Mucosa of descending colon (tissue), 3 donors: ENCODE data around the gene CARD14. TPM values are rescaled to one million over a fixed set of nuclear protein-coding genes. Genes with fewer than 3 reads are reported as not detected.
A peak's percentile ranks its signal among the peaks of the same experiment; 100 is the strongest.

Experiments used
- ATAC-seq: fragments of 200-7000 bp; cut with Tn5 transposase; one replicate; pipeline ENCODE4 v1.9.1; 2020; ENCODE audit warnings: mild to moderate bottlenecking, moderate library complexity
- DNase-seq, 3 donors: peaks; one replicate each; pipeline ENCODE4 v3.0.0-alpha.2; 2020
- H3K36me3 ChIP-seq: fragments of 200-600 bp; one replicate; pipeline ENCODE4 v1.8.0; 2021; ENCODE audit warnings: low read depth, mild to moderate bottlenecking
- H3K4me1 ChIP-seq: fragments of 200-600 bp; one replicate; pipeline ENCODE4 v1.8.0; 2021; ENCODE audit warnings: low read depth, mild to moderate bottlenecking
- H3K4me3 ChIP-seq: fragments of 200-600 bp; one replicate; pipeline ENCODE4 v1.8.0; 2021; ENCODE audit warnings: mild to moderate bottlenecking
- H3K9me3 ChIP-seq: fragments of 200-600 bp; one replicate; pipeline ENCODE4 v1.8.0; 2021; ENCODE audit warnings: mild to moderate bottlenecking
- CTCF ChIP-seq: fragments of 200-600 bp; IDR thresholded peaks from one replicate; pipeline ENCODE4 v1.8.0; 2022; ENCODE audit warnings: antibody characterized with exemption, mild to moderate bottlenecking
- intact Hi-C, 2 donors: fragments of 100-400 bp; cut with DNase I in 1 of 2; cut with micrococcal nuclease in 1 of 2; formaldehyde crosslinking; loops; one replicate each; pipeline versions ENCODE4 v1.11.0 to v1.11.1; 2022; cut with DNase I, micrococcal nuclease
- long read RNA-seq, 2 donors: library from polyadenylated mRNA; unstranded; transcript quantifications; one replicate each; pipeline ENCODE4 v2.0.0, GENCODE V29; 2019 to 2021
- total RNA-seq, 3 donors: library from RNA; stranded (reverse); fragmentation: NEBNext Ultra II Directional in 2 of 3; extraction: Animal tissue kit (Norgen Biotek cat#: 25700) in 2 of 3; gene quantifications; one replicate each; pipeline versions ENCODE4 v1.2.1 to v1.2.4, GENCODE V29; 2021 to 2023
- donor health status: DM: no; HTN: no; CAD: no; lungs with moderate emphysema.
- donor health status: DM: no; HTN: no; CAD: no.
- donor health status: DM: no; HTN: yes; CAD: no.

Gene CARD14
- total RNA-seq = 1 to 10 TPM in 2 of 3 donors, under 1 TPM in 1; 0.38 to 2.4 (median 1.4) TPM
- long read RNA-seq, donor 1, partial matches to known transcripts = 0 of 8 reads
- long read RNA-seq, donor 1, other reads (novel, unspliced or antisense) = 8 of 8 reads
- long read RNA-seq, donor 2, partial matches to known transcripts = 0 of 1 reads
- long read RNA-seq, donor 2, other reads (novel, unspliced or antisense) = 1 of 1 reads

GRCh38 chr17:80169784-80170500, at the start of gene CARD14:
Gene CARD14 (plus strand): TSS chr17:80170030. CDS start chr17:80181439, 11,409 bp downstream.
- H3K4me1 ChIP-seq = no peaks in the 10 kb centered on the region
- TF ChIP-seq CTCF = no peak
- H3K4me3 ChIP-seq = no peak within 1 kb of the TSS
- intact Hi-C loops = no loop called here
- ATAC-seq (peak; percentile 74), DNase-seq (peak in 1 of 3 donors; percentile 39)
- H3K9me3 ChIP-seq = no peaks in the 10 kb centered on the region
- H3K36me3 ChIP-seq = no peaks in the 10 kb centered on the region

- Histone ChIP-seq H3K4me1 (no peaks in the 10 kb centered on the region), H3K9me3 (no peaks in the 10 kb centered on the region), H3K4me3 (no peak overlapping the region), H3K36me3 (no peaks in the 10 kb centered on the region)
- DNase-seq (no peak), ATAC-seq (no peak)
- intact Hi-C loops = no loop called here
- TF ChIP-seq CTCF = no peak
Measured at GRCh38 chr17:80122026-80122575, 47.7 kb upstream of the CARD14 start.

GRCh38 chr17:80122926-80123505, 46.8 kb upstream of the CARD14 start:
- H3K9me3 ChIP-seq = no peaks in the 10 kb centered on the region
- no peak for DNase-seq
- ATAC-seq = no peak

GRCh38 chr17:80123791-80124190, 46.0 kb upstream of the CARD14 start:
- TF ChIP-seq CTCF = no peak
- H3K4me3 ChIP-seq = no peak overlapping the region
- DNase-seq (no peak), ATAC-seq (no peak)
- H3K4me1 ChIP-seq = no peaks in the 10 kb centered on the region
- H3K36me3 ChIP-seq = no peaks in the 10 kb centered on the region
- no peaks in the 10 kb centered on the region for H3K9me3 ChIP-seq
- intact Hi-C loops = no loop called here

More at GRCh38 chr17:80122926-80123505, 46.8 kb upstream of the CARD14 start:
- H3K4me3 ChIP-seq = no peak overlapping the region
- H3K36me3 ChIP-seq = no peaks in the 10 kb centered on the region
- intact Hi-C loops = no loop called here
- no peaks in the 10 kb centered on the region for H3K4me1 ChIP-seq
- no peak for TF ChIP-seq CTCF

GRCh38 chr17:80124351-80124981, 45.4 kb upstream of the CARD14 start:
- no peak for TF ChIP-seq CTCF
- no peaks in the 10 kb centered on the region for H3K4me1 ChIP-seq
- H3K4me3 ChIP-seq = no peak overlapping the region
- no peaks in the 10 kb centered on the region for H3K36me3 ChIP-seq
- intact Hi-C loops = no loop called here
- ATAC-seq (peak; percentile 44), DNase-seq (no peak)
- H3K9me3 ChIP-seq = no peaks in the 10 kb centered on the region
